GM21390 (cell line): ENCODE data around the gene CCR5AS.
"Not testable (repeated sequence)": the region's sequence is repeated elsewhere in the genome, so short reads cannot be mapped to it uniquely, and the experiment has no call there.

ENCODE experiments used
- ATAC-seq: cut with Tn5 transposase; IDR thresholded peaks from one replicate; pipeline ENCODE4 v1.9.1; 2021; ENCODE audit not compliant: unreplicated experiment

CCR5AS gene

DNA sequence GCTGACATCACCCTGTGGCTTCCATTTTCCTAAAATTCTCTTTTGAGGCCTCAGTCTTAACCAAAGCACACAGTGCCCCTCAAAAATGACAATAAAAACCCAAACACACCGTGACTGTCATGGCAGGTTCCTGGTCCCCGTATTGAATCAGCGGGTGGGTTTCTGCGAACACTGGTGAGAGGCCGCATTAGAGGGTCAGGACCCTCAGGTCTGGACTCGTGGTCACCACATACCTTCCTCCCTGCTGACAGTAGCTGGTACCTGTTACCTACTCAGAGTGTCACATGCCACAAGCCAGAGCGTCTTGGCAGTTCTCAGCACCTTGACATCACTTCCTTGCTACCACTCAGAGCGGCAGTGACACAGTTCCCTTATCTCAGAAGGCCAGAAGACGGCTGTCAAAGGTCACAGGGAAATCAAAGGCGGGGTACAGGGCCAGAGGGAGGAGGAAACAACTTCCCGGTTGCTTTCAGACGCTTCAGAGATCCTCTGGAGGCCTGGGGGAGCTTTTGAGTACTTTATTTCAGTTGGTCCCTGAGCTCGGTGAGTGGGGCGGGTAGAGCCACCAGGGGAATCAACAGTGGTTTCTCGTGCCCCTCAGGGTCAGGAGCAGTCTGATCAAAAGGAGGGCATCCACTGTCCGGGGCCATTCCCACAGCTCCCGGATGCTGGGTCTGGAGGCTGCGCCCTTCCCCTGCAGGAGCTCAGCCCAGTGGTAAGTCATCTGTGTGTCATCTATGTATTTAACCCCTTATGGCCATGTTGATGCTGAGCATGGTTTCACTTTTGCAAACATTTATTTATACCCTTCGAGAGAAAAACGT, at the start of gene CCR5AS, which contains the start of gene CCRL2:
TSS of gene CCR5AS (minus strand) at position 279 of the 824 bp plus-strand sequence.
TSS of gene CCRL2 (plus strand) at position 472 of the 824 bp plus-strand sequence. CDS start 821 bp downstream, outside the sequence.
- no peak for ATAC-seq

DNA sequence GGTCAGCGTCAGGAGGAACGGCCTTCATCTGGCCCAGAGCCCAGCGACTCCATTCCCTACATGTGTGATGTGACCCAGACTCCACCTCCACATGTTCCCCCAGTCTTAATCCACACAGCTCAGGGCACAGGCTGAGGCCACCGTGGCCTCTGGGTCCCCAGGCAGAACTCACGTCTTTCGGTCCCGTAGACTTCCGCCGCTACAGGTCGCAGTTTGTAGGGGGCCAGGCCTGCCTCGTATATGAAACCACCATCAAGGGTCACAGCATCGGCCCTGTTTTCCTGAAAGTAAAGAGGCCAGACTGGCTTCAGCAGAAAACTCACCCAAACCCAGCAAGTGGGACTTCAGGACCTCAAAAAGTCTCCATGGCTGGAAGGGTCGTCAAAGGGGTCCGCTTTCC, 49.3 kb upstream of the CCR5AS start:
- ATAC-seq: no peak

- ATAC-seq: no peak
These were observed 48.6 kb upstream of the CCR5AS start for GRCh38 chr3:46455231-46456115.

DNA sequence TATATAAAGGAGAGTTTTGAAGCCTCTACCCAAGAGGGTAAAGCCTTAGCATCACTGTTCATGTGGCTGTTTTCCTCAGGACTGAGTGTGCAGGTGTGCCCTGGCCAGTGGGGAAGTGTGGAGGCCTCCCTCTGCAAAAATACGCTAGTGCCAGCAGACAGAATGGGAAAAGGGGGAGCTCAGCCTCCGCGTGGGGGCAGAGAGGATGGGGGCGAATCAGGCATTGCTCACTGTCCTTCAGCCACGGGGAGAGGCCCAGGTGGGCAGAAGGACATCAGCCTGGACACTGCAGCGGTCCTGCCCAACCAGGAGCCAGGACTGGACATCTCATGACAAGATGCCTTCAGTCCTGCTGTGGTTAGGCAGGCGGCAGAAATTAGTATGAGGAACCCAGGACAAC, 47.7 kb upstream of the CCR5AS start:
- ATAC-seq: no peak

- no peak for ATAC-seq
These were observed 47.3 kb upstream of the CCR5AS start for GRCh38 chr3:46454209-46454595.

DNA sequence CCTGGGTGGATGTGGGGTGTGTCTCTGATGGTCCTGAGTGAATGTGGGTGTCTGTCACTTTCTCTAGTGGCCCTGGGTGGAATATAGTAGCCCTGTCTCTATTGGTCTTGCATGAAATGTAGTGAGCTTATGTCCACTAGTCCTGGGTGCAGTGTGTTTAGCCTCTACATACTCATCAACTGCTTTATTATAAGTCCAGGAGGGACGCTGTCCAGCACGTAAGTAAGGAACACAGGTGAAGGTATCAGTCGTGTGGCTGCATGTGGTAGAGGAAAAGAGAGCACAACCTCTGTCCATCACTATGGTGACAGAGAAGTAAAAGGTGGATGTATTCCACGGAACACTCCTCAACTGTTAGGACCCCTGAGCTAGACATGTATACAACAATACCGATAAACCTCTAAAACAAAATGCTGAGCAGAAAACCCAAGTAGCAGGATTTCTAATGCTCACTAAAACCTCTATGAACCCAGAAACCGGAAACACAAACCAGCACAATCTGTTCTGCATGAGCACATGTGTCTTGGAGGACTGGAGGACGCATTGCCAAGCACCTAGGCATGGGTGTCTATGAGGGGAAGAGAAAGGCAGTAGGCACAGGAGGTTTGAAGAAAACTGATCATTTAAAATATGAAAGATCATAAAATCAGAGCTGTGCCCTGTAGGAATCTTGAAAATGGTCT, 46.8 kb upstream of the CCR5AS start:
- ATAC-seq: no peak

DNA sequence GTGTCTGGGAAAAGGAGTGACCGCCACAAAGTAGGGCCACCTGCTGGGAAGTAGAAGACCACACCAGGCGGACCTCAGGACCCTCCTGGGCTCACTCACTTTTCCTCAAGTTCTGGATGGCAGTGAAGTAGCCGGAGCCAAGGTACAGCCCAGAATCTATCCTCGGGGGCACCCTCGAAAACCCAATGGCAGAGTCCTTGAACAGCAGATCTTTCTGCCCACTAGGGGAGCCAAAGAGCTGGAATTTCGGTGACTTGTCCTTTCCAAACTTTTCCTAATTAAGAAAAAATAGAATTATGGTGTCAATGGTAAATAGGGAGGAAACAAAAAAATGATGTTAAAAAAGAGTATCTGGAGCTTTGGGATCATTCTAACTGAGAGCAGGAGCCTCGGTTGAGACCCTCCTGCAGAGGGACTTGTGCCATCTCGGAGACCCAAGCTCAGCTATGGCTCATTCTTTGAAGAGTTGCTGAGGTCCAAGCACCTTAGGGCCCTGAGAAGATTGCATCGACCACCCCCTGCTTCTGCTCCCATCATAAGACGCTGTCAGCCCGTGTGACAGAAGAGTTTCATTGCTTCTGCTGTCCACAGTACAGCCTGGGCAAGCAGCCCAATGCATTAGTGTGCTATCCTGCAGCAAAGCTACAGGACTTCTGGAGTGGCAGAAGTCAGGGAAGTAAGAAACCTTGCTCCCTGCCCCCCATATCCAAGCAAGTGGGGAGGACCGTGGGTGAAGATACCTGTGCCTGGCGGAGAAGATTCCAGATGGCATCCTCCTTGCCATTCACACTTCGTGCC, 43.1 kb upstream of the CCR5AS start:
- ATAC-seq: no peak

GRCh38 chr3:46448721-46449120, 41.9 kb upstream of the CCR5AS start:
- no peak for ATAC-seq

DNA sequence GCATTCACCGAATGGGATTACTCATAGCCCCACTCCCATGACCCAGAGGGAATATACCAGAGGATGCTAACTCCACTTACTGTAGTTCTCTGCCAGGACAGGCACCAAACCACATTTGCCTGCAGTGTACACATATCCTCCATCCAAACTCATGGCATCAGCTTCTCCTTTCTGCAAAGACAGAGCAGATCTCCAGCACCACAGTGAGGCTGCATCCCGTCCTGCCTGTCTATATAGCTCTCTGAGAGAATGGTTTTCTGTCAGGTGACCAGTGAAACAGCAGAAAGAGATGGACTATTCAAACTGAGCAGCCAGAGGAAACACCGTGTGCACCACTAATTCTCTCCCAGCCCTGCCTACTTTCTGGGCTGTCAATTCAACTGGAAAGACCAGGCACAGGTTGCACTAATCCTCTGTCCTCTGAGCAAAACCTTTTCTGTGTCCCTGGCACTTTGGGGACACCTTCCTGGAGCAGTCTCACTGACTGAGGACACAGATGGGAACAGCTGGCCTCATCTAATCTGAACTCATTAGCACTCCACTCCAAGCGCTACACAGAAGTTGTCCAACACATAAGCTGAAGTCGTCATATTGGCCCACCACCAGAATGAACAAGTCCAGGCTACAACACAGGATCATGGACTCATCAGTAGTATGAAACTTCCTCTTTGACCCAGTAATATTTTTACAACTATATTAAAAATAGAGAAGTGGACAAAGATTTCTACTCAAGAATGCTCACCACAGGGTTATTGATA, 40.5 kb upstream of the CCR5AS start:
- ATAC-seq: no peak

DNA sequence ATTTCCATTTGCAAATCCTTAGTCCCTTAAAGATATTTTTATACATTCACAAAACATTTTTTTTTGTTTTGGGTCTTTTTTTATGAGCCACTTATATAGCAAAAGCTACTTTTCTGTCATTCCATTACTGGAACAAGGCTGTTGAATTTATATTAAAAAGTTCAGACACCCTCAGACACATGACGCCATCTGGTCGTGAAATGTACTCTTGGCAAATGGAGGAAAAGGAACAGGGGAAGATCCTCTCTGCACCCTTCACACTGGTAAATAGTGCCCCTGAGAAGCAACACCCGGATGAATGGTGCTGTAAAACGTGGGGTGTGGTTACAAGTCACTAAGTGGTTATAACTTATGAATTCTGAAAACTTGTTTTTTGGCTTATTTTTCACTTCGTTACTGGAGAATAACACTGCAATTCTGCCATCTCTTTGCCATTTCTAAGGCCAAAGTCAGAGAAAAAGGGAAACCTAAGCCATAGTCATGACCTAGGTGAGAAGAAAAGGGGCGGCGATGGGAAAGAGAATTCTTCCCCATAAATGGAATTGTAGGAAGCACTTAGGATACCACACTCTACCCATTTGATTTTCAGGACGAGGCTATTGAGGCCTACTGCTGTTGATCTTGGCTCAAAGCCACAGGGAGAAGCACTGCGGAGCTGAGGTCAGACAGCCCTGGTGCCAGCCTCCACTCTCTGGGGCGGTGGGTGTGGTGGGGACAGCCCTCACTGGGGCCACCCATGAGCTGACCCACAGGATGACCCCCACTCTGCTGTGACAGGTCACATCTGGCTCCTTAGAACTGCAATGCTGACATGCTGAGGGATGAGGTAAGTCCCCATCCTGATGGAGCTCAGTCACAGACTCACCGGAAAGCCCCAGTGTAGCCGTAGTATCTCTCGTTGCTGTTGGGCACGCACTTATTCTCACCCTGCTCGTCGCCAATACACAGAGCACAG, 36.0 kb upstream of the CCR5AS start:
- no peak for ATAC-seq

GRCh38 chr3:46440531-46441294, 33.8 kb upstream of the CCR5AS start:
- peak; percentile 87 for ATAC-seq

GRCh38 chr3:46438831-46439230, 32.0 kb upstream of the CCR5AS start:
- ATAC-seq: no peak

DNA sequence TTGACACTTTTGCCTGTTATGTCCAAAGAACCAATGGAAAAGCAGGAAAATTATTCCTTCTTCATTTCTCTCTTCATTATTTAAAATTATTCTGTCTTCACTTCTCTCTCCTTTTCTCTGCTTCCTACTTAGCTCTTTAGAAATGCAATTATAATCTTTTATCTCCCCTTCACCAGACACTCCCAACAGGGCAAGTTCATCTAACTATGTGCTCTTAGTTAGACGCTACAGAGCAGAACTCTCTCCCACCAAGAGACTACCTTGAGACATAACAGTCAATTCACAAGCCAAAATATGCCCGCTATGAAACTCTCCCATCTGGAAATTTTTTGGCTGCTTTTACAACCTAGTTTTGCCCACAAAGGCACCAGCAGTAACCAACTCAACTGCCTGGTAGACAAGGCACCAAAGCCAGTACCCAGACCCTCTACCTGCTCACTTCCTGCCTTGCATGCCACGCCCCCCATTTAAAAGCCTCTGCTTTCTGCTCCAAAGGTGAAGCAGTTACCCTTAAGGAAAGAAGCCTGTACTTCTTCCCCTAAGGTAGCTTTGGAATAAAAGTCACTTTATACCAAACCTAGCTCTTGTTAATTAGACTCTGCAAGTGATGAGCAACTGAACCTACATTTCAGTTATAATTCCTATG, 28.3 kb upstream of the CCR5AS start:
- no peak for ATAC-seq

GRCh38 chr3:46433841-46434240, 27.0 kb upstream of the CCR5AS start:
- no peak for ATAC-seq

- not testable (repeated sequence) for ATAC-seq
These were observed 26.3 kb upstream of the CCR5AS start for GRCh38 chr3:46433118-46433517.

DNA sequence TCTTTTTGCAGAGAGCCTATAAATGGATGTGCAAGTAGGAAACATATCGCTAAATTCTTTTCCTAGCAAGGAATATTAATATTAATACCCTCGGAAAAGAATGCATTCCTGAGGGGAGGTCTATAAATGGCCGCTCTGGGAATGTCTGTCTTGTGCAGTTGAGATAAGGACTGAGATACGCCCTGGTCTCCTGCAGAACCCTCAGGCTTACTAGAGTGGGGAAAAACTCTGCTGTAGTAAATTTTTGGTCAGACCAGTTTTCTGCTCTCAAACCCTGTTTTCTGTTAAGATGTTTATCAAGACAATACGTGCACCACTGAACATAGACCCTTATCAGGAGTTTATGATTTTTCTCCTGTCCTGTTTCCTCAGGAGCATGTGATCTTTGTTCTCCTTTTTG, 25.0 kb upstream of the CCR5AS start:
- ATAC-seq: not testable (repeated sequence)

DNA sequence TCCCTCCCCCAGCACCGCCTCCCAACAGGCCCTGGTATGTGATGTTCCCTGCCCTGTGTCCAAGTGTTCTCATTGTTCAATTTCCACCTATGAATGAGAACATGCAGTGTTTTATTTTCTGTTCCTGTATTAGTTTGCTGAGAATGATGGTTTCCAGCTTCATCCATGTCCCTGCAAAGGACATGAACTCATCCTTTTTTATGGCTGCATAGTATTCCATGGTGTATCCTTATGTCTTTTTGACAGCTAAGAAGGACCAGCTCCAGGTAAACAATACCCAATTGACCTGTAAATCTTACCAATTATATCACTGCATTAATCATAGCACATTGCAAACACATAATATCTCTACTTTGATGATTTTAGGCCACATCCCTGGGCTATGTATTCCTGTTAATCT, 24.0 kb upstream of the CCR5AS start:
- ATAC-seq: not testable (repeated sequence)
